Fibroblast of skin of scalp (primary cell): ENCODE results near the gene APLP1.
"Not testable (repeated sequence)": the region's sequence is repeated elsewhere in the genome, so short reads cannot be mapped to it uniquely, and the experiment has no call there.

Experiments used
- DNase-seq: peaks from one replicate; pipeline ENCODE4 v3.0.0-alpha.2; 2013

APLP1 gene

DNA sequence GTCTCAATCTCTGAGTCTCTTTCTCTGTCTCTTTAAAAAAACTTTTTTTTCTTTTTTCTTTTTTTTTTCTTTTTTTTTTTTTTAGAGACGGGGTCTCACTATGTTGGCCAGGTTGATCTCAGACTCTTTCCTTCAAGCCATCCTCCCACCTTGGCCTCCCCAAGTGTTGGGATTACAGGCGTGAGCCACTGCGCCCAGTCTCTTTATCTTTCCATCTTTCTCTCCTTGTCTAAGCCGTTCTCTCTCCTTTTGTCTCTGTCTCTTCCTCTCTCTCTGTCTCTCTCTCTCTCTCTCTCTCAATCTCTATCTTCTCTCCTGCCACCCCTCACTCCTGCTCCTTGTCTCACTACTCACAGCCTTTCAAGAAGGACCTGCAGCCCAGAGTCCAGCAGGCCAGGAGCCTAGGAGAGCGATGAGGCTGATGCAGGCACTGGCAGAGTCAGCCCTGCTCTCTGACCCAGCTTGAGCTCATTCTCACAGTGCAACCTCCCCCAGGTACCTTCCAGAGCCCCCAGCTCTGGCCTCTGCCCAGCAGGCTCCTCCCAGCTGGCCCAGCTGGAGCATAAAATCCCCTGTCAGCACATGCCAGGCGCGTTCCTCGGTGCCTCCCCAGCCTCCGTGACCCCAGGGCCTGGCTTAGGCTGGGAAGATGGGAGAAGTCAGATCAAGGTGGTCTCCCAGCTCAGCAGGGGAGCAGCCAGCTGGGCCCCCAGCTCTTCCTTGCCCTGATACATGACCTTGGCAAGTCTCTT lies 16.2 kb upstream of the APLP1 start, which contains the start of gene NPHS1:
TSS of gene NPHS1 (minus strand) at position 476 of the 752 bp plus-strand sequence. CDS start 667 bp downstream, outside the sequence.
- no peak for DNase-seq

GRCh38 chr19:35853038-35853756 lies 15.2 kb upstream of the APLP1 start:
- DNase-seq = no peak

- no peak for DNase-seq
Measured at GRCh38 chr19:35856546-35857149, 11.7 kb upstream of the APLP1 start, which contains the start of gene KIRREL2. TSS of gene KIRREL2 (plus strand) at chr19:35856911. CDS start at chr19:35857120, 209 bp downstream.

GRCh38 chr19:35858311-35858710 lies 10.1 kb upstream of the APLP1 start:
- DNase-seq = no peak

DNA sequence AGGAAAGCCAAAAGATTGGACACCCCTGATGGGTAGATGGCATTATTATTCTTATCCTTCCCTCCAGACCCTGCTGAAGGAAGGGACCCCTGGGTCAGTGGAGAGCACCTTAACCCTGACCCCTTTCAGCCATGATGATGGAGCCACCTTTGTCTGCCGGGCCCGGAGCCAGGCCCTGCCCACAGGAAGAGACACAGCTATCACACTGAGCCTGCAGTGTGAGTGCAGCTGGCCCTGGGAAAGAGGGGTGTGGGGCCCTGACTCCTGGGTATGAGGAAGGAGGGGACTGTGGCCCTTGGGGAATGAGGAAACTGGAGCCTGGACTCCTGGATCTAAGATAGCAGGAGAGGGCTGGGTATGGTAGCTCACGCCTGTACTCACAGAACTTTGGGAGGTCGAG lies 9.0 kb upstream of the APLP1 start:
- DNase-seq = no peak

GRCh38 chr19:35860436-35860817 lies 7.9 kb upstream of the APLP1 start:
- DNase-seq = no peak

DNA sequence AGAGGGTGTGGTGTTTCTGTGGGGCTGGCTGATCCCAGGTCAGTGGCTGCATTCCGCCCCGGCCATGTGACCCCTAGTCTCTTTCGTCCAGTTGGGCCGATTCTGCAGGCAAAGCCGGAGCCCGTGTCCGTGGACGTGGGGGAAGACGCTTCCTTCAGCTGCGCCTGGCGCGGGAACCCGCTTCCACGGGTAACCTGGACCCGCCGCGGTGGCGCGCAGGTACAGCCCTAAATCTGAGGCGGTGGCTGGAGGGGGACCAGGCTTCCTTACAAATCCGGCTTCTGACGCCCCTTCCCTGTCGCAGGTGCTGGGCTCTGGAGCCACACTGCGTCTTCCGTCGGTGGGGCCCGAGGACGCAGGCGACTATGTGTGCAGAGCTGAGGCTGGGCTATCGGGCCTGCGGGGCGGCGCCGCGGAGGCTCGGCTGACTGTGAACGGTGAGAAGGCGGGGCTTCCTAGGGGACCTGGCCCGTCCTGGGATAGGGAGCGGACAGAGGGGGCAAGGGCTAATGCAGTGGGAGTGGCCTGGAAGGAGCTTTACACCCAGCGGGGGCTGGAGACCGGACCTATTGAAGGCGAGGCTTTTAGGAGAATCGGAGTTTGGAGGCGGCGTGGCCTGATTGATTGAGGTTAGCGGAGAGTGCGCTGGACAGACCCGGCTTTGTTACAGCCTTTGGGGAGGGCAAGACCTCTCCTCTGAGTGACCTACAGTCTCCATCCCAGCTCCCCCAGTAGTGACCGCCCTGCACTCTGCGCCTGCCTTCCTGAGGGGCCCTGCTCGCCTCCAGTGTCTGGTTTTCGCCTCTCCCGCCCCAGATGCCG lies 7.3 kb upstream of the APLP1 start:
- no peak for DNase-seq

GRCh38 chr19:35861640-35862160 lies 6.7 kb upstream of the APLP1 start:
- DNase-seq = no peak

DNA sequence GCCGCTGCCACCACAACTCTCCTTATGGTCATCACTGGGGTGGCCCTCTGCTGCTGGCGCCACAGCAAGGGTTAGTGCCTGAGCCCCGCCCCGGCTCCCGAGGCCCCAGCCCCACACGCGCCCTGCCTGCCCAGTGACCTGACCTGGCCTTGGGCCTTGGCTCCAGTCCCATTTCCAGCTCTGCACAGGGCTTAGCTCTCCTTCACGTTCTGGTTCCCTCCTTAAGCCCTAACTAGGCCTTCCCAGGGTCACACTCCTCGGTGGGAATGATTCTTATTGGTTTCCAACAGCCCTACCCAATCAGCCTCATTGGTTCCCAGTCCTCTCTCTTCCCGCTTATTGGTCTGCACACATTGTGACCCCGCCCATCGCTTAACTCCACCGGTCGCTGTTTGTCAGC lies 5.8 kb upstream of the APLP1 start:
- DNase-seq = no peak

DNA sequence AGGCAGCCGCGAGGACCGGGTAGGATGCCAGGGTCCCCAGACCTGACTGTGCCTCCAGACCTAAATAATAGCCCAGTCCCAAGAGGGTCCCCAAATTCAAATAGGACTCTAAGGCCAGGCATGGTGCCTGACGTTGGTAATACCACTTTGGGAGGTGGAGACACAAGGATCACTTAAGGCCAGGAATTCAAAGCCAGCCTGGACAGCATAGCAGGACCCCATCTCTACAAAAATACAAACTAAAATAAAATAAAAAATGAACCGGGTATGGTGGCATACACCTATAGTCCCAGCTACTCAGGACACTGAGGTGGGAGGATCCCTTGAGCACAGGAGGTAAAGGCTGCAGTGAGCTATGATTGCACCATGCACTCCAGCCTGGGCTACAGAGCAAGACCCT lies 5.4 kb upstream of the APLP1 start:
- no peak for DNase-seq

DNA sequence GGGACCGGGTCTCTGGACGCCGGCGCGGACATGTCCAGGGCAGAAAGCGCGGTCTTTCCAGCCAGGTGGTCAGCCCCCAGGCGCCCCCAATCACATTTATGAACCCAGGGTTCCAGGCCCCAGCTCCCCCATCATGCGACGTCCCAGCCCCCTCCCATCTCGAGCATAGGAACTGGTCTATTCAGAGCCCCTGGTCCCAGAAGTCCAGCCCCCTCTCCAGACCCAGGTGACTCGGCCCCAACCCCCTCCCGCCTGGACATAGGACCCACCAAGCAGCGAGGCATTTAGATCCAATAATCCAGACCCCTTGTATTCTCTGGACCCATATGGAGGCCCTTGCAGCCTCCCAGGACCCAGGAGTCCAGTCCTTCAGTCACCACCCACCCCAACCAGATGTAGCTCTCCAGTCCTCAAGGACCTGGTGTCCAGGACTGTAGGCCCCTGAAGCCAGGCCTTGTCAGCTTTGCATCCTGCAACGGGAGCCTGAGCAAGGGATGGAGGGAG lies 501 bp downstream of the APLP1 start:
- DNase-seq = no peak

DNA sequence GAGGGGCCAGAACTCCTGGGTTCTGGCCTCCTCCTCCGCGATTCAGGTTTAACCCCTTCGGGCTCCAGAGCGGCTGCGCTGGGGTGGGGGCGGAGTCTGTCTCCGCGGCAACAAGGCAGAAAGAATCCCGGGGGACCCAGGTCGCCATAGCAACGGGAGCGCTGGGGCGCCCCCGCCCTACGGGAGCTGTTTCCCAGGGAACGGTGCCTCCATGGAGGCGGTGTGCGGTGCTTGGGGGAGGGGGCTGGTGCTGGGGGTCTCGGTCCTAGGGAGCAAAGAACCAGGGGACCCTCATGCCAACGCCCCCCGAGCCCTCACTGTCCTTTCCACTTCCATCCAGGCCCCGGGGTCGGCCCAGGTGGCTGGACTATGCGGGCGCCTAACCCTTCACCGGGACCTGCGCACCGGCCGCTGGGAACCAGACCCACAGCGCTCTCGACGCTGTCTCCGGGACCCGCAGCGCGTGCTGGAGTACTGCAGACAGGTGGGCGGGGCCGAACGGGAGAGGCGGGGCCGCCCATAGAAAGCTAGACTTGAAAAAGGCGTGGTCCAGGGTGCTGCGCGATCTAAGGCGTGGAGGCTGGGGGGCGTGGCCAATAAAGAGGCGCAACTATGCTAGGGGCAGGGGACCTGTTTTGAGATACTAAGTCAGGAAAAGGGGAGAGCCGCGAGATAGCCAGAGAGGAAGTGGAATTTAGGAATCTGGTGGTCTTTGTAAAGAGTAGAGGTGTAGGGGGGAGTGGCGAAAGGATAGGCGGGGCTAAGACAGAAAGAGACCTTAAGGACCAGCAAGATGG lies 1.2 kb downstream of the APLP1 start:
- peak; percentile 57 for DNase-seq

- DNase-seq = not testable (repeated sequence)
Measured at GRCh38 chr19:35870124-35870736, 1.9 kb downstream of the APLP1 start.

- no peak for DNase-seq
Measured at GRCh38 chr19:35870798-35871197, 2.4 kb downstream of the APLP1 start.

DNA sequence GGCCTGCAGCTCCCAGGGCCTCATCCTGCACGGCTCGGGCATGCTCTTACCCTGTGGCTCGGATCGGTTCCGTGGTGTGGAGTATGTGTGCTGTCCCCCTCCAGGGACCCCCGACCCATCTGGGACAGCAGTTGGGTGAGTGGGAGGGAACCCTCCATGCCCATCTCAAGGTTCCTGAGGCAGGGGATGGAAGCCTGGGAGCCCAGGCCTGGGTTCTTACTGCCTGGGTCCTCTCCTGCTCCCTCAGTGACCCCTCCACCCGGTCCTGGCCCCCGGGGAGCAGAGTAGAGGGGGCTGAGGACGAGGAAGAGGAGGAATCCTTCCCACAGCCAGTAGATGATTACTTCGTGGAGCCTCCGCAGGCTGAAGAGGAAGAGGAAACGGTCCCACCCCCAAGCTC lies 3.2 kb downstream of the APLP1 start:
- DNase-seq = no peak

- DNase-seq = no peak
Measured at GRCh38 chr19:35872180-35872579, 3.8 kb downstream of the APLP1 start.

DNA sequence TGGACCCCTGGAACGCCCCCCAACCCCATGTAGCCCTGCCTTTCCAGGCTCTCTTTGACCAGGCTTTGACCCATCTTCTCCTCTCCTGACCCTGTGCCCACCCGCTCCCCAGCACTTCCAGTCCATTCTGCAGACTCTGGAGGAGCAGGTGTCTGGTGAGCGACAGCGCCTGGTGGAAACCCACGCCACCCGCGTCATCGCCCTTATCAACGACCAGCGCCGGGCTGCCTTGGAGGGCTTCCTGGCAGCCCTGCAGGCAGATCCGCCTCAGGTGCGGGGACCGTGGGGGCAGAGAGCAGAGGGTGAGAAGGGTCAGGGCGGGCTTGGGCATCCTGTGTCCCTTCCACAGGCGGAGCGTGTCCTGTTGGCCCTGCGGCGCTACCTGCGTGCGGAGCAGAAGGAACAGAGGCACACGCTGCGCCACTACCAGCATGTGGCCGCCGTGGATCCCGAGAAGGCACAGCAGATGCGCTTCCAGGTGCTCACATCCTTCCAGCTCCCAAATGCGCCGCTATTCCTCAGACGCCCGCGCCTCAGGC lies 6.1 kb downstream of the APLP1 start:
- DNase-seq = no peak

DNA sequence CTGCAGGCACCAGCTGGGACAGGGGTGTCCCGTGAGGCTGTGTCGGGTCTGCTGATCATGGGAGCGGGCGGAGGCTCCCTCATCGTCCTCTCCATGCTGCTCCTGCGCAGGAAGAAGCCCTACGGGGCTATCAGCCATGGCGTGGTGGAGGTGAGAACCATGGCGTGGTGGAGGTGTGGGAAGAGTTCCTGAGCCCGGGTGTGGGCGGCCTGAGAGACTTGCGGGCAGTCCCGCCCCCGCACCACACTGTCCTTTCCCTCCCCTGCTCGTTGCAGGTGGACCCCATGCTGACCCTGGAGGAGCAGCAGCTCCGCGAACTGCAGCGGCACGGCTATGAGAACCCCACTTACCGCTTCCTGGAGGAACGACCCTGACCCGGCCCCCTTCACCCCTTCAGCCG lies 10.7 kb downstream of the APLP1 start:
- DNase-seq = no peak

DNA sequence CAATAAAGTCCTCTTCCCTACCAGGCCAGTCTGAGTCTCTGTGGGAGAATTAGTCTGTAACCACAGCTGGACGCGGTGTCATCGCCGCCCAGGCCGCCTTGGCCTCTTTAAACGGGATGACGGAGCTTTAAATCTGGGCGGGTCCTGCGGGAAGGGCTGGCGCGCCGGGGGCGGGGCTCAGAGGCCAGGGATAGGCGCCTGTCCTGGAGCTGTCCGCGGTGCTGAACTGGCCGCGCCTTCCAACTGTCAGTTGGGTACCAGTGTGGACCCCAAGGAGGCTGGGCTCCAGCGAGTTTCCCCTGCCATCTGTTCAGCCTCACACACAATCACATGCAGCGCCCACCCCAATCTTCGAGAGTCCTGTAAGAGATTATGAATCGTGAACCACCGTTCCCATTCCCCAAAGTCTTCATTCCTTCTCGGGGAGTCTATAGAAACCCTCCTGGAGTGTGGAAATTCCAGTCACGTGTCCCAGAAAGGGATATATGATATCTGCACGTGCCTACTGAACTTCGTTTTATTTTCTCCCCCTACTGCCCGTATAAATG lies 11.5 kb downstream of the APLP1 start:
- peak; percentile 87 for DNase-seq

GRCh38 chr19:35882114-35882832 lies 13.9 kb downstream of the APLP1 start:
- DNase-seq = peak; percentile 84
